GM19239 (cell line): ENCODE results near the gene FRMPD4.

ENCODE experiments used
- DNase-seq: peaks from one replicate; pipeline ENCODE4 v3.0.0; 2011; ENCODE audit warnings: low spot score; ENCODE audit not compliant: insufficient read length
- FAIRE-seq: peaks from 2 replicates; lab custom pipeline; 2011; peaks lifted over from hg19 to GRCh38; lab: Jason Lieb, UNC

Gene FRMPD4

DNA sequence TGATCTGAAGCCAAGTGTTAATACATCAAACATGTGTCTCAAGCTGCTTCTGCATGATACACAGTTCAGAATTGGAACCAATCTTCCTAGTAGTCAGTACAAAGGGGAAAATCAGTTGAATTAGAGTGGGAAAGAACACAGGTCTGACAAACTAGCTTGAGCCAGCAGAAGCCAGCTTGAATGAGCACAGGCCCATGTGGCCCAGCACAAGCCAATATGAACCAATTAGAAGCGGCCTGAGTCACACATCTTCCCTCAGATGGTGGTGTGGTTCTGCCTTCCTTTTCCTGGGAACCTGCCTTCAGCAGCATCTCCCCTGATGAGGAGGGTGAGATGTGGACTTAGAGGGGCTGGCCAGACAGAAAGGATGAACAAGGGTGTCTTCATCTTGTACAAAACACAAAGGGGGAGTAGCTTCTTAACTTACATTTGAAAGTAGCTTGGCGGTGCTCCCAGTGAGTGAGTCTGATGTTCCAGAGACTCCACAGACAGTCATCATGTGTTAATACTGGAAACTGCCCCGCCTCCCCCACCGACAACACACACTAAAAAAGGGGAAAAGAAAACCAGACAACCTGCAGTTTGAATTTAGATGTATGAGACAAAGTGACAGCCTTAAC, 72.0 kb downstream of the FRMPD4 start:
- FAIRE-seq: no peak
- DNase-seq: no peak

DNA sequence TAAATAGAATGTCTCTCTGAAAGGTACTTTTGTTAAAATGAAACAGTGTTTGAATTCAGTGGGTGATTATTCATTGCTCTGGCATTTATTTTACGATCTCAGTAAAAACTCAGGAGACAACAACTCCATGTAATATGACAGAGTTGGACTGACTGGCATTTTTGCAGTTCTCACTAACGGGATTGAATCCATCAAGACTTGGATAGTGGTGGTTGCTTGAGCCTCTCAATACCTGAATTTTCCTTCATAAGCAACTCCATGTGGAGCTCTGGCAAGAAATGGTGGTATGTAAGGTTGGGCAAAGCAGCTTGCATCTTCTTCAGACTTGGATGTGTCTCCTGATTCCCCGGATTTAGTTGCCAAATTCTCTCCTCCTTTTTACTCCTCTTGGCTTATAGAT, 72.7 kb downstream of the FRMPD4 start:
- no peak for FAIRE-seq

DNA sequence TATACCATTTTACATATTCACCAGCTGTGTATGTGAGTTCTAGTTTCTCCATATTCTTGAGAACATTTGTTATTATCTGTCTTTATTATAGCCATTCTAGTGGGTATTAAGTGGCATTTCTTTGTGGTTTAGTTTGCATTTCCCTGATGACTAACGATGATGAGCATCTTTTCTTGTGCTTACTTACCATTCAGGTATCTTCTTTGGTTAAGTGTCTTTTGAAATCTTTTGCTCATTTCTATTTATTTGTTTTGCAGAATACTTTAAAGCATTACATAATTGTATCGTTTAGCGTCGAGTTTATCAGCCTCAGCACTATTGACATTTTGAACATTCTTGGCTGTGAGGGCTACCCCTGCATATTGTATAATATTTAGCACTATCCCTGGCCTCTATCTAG, 85.4 kb downstream of the FRMPD4 start:
- no peak for FAIRE-seq

More for the DNA sequence above, 72.7 kb downstream of the FRMPD4 start:
- DNase-seq: no peak

DNA sequence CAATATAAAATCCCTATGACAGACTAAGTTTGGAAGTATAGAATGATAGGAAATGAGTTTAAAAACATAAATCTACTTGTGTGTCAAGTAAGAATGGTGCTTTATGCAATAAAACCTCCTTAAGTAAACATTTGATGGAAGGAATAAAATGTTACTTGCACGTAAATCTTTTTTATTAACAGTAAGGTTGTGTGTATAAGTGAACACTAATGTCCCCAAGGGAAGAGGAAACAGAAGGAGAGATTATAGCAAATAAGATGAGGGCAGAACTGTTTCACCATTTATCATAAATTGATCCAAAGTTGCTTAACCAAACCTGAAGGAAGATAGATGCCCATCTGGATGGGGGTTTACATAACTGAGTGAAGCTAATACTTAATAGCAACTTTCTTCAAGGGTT, 86.8 kb downstream of the FRMPD4 start:
- DNase-seq (no peak), FAIRE-seq (peak; percentile 60)

More for the DNA sequence above, 85.4 kb downstream of the FRMPD4 start:
- DNase-seq: no peak

DNA sequence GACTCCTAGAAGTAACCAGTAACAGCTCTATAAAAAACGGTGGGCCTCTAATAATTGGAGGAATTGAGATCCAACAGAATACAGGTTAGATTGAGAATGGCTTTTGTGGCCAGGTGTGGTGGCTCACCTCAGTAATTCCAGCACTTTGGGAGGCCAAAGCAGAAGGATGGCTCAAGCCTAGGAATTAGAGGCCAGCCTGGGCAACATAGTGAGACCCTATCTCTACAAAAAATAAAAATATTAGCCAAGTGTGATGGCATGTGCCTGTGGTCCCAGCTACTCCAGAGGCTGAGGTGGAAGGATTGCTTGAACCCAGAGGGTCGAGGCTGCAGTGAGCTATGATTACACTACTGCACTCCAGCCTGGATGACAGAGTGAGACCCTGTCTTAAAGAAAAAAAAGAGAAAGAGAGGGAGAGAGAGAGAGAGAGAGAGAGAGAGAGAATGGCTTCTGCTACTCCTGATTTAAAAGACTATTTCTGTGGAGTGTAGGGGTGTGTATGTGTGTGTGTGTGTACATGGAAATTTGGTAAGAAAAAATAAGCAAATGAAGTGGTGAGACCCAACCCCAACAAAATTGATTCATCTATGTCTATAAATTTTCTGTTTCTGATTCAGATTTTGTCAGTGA, 89.3 kb downstream of the FRMPD4 start:
- DNase-seq: no peak
- FAIRE-seq: no peak

DNA sequence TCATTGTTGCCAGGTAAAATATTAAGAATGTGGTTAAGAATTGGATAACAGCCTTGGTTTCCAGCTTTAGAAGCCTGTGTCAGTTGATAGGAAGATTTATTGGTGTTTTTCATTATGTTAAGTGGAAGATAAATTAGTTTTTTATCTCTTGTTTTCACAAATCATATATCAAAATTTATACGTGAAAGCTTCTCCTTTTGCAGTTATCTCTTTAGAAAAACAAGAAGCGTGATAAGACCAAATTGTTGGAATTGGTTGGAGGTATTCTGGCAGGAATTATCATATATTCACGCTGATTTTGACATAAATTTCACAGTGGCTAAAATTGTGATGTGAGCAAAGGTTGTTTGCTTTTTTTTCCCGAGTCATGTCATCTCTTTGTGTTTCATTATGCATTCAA, 90.6 kb downstream of the FRMPD4 start:
- no peak for FAIRE-seq
- DNase-seq: no peak

DNA sequence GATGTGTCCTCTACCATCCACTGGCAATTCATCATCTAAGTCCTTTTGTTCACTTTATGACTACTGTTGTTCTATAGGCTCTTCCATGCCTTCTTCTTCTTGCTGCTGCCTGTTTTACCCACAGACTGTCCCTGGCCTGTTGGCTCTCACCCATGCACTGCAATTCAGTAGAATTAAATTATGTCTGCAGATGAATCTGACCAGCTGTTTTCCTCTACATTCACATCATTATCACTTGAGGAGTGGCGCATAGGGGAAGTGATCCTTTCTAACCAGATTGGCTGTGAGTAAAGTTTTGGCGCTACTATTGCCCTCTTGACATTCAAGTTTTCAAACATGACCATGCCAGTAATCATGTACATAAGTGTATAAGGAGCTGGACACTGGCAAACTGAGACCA, 91.7 kb downstream of the FRMPD4 start:
- DNase-seq: no peak
- no peak for FAIRE-seq

DNA sequence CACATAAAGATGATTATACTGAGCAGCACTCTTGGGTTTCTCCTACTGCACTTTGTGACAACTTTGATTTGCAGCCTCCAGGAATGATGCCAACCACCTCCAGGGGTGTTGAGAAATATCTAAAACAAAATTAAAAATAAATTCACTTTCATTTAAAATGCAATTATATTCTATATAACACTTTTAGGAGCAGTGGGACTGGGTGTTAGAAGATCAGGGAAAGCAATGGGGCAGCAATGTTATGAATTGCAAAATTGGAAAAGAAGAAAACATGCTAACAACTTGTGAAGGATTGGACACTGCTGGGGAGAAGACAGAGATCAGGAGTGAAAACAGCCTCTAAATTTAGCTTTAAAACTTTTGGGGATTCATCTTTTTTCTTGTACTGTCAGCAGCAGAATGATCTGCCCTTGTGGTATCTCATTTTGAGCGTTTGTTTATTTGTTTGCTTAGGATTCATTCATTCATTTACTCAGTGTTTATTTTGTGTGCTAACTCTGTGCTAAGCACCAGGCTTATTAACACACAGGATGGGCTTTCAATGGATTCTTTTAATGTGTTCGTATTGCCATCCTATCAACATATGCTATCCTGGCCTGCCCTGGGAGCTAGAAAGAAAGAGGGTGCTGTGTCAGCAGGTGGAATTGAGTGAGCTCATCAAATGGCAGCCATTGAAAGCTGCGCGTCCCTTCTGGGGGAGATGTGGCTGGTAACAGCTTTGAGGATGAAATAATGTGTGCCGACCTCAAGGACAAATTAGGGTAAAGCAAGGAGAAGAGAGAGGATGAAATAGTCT, 96.5 kb downstream of the FRMPD4 start:
- DNase-seq (no peak), FAIRE-seq (no peak)

DNA sequence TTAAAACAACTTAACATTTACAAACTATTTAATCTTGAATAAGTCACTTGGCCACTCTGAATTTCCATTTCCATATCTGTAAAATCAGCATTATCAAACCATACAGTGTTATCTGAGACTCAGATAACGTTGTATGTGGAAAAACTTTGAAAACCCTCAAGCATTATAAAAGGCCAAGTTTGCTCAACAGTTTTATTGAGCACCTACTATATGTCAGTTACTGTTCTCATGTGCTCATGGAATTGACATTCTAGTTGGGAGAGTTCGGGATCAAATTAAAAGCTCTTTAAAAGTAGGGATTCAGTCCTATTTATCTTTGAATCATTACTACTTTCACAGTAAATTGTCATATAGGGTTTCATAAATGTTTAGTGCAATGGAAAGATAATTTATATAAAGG, 97.9 kb downstream of the FRMPD4 start:
- DNase-seq (no peak), FAIRE-seq (no peak)

DNA sequence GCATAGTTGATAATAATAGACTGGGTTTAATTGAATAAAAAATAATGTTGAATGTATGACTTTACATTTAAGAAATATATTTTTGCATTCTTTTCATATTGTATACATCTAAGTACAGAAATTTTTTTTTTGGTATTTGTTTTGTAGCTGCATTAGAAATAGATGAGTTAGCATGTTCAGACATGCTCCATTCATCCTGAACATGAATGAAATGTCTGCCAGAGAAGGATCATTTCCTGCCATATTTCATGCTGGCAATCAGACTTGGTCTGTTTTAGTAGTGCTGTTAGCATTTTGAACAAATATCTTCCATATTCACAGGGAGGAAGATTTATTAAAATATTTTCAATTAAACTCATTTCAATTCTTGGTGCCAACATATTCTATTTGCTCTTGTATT, 98.9 kb downstream of the FRMPD4 start:
- DNase-seq (no peak), FAIRE-seq (no peak)

DNA sequence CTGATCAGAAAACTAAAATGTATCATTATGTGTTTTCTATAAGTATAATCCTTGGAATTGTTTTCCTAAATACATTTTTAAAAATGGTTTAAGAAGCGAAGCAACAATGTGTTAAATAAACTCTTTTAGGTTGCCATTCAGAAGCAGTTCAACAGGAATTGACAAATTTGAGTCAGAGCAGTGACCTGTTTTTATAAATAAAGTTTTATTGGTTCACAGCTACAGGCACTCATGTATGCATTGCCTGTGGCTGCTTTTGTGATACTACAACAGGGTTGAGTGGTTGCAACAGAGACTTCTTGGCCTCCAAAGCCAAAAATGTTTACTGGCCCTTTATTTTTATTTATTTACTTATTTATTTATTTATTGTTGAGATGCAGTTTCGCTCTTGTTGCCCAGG, 99.5 kb downstream of the FRMPD4 start:
- DNase-seq (no peak), FAIRE-seq (no peak)

DNA sequence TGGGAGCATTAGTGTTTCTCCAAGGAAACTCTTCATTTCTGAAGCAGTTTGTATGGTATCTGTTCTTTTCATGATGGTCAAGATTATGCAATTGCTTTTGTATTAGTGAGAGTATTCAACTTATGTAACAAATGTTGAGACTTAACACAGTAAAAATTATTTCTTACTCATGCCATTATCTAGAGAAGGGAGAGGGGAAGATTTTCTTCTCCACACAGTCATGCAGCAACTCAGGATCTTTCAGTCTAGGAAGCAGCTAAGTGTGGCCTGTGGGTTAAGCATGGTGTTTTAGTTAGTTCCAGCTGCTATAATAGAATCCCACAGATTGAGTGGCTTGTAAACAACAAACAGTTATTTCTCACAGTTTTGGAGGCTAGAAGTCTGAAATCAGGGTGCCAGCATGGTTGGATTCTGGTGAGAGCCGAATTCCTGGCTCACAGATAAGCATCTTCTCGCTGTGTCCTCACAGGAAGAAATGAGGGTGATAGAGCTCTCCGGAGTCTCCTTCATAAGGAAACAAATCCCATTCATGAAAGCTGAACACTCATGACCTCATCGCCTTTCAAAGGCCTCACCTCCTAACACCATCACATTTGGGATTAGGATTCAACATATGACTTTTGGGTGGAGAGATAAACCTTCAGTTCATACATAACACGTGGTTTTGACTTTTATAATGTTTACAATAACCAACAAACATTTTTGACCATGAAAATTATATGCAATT, 101.2 kb downstream of the FRMPD4 start:
- FAIRE-seq: no peak

DNA sequence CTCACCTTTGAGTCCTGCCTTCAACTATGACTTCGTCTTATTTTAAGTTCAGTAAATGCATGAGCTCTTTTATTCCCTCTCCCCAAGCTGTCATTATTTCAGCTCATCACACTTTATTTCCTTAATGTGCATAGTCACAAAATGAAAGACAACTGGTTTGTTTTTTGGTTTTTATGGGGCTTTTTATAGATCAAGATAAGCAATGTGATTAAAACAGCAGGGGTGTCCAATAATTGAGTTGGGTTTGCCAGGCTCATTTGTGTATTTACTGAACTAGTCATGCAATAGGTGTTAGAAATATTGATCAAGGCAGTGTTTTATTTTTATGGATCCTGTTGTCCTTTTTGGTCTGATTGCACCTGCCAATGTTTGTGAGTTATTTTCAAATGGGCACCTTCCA, 102.2 kb downstream of the FRMPD4 start:
- DNase-seq: no peak
- FAIRE-seq: no peak

More for the DNA sequence above, 101.2 kb downstream of the FRMPD4 start:
- DNase-seq: no peak

DNA sequence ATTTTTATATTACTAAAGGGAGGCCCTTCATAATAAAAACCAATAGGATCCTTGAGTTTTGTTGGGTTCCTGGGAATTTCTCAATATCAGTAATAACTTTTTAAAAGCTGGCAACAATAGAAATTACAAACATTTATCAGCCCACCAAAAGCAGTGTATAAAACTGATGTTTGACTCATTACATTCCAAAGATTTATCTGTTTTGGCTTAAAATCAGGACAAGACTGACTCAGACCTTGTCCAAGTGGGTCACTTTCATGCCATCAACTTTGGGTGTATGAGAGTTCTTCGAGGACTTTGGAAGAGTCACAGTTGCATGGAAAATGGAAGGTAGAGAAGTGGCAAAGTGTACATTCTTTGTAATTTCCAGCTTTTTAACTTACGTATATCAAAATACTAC, 102.8 kb downstream of the FRMPD4 start:
- DNase-seq (no peak), FAIRE-seq (no peak)

DNA sequence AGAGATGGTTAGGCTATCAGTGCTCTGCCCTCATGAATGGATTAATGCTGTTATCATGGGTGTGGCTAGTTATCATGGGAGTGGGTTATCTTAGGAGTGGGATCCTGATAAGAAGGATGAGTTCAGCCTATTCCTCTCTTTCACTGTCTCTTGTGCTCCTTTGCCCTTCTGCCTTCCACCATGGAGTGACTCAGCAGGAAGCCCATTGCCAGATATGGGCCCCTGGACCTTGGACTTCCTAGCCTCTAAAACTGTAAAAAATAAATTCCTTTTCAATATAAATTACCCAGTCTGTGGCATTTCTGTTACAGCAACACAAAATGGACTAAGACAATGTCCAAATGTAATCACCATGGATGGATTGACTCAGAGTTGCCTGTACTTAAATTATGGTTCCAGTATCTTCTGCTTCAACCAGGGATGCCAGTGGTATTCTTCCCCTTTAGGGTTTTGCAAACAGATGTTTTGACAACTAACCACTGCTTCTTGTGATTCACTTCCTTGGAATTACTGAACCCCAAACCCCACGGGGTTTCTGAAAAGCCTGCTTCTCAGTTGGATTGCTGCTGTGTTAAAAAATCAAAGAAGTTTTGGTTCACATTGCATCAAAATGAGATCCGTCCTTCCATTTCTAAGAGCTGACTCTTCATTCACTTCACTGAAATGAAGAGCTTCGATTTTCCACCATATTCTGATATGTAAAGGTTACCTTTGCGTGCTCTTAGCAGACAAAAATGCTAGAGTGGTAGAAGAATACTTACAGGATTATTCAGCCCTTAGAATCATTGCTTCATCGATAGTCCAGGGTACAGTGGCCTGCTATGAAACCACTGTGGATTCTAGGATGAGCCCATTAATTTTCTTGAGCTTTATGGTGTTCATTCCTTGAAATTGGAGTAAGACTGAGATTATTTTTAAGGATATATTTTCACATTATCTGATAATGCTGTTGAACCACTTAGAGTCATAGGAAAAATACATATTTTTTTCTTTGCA, 107.7 kb downstream of the FRMPD4 start:
- DNase-seq: no peak
- FAIRE-seq: no peak

DNA sequence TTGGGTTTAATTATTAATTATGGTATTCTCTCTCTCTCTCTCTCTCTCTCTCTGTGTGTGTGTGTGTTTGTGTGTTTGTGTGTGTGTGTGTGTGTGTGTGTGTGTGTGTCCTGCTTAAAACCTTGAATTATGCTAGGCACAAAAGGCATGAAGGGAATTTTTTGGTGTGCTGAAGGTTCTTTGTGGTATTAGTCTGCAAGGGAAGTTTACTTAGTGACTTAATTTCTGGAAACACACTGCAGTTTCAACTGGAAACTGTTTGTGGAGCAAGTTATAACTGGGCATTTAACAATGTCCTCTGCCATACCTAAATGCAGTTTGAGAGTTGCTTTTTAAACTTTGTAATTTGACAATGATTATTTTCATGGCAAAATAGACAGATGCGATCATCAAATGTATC, 111.7 kb downstream of the FRMPD4 start:
- DNase-seq: no peak
- FAIRE-seq: no peak

DNA sequence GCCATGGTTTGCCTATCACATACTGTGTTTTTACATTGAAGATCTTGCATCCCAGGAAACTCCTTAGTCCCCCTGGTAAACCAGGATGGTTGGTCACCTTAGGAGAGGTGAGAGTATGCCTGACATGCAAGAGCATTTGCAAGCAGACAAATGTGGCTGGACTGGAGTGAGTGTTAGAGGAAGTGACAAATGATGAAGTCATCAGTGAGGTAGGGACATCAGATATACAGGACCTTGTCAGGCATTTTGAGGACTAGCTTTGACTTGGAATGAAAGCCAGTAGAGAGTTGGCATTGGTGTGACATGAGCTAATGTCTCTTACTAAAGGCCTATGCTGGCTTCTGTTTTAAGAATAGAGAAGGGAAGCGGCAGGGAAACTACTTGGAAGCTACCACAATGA, 124.9 kb downstream of the FRMPD4 start:
- FAIRE-seq (no peak), DNase-seq (no peak)

DNA sequence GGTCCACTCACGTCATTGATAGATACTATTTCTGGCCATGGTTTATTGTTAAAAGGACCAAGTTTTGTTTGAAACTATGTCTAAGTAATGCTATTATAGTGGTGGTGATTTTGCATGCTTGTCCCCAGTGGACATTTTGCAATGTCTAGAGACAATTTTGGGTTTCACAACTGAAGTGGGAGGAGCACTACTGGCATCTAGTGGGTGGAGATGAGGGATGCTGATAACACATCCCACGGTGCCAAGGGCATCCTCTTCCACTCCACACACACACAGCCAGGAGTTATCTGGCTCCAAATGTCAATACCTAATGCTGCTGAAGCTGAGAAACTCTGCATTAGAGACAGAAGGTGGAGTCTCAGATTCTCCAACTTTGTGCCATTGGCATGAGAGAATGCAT, 131.2 kb downstream of the FRMPD4 start:
- no peak for FAIRE-seq
- DNase-seq: no peak

DNA sequence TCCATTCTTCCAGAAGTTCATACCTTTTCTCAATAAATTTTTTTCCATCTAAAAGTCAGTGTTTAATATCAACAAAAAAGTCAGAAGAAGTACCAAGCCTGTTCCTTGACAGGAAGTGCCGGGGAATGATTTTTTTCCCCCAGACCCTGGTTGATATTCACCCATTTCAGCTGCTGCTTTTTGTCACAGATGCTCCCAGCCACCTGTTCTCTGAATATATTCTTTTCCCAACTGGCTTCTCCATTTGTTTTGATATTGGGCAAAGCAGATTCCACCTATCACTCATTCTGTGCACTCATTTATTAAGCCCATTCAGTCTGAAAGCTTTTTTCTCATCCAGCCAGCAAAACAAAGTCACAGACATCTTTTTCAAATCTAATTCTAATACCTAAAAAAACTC, 139.9 kb downstream of the FRMPD4 start:
- no peak for DNase-seq
- FAIRE-seq: no peak

DNA sequence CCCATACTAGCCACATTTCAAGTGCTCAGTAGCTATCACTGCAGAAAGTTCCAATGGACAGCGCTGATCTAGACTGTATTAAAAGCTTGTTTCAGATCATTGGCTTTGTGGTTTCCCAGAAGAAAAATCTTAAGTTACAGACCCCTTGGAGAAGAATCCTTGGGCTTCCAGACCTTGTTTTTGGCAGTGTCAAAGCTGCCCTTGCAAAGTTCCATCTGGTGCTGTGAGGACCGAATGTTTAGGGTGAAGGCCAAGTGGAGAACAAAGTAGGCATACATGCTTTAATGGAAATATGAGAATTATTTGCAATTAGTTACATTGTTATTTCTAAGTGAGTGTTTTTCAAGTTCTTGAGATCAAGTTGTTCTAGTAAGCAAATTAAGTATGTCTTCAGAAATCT, 144.7 kb downstream of the FRMPD4 start:
- FAIRE-seq (no peak), DNase-seq (no peak)
